GM10847 (cell line): ENCODE measurements around the gene NKX6-2.

Source experiments
- POLR2A ChIP-seq: IDR thresholded peaks from 2 replicates; pipeline ENCODE4 v1.6.1; 2011; ENCODE audit not compliant: insufficient read length; ENCODE audit errors: extremely low read depth

Gene NKX6-2

DNA sequence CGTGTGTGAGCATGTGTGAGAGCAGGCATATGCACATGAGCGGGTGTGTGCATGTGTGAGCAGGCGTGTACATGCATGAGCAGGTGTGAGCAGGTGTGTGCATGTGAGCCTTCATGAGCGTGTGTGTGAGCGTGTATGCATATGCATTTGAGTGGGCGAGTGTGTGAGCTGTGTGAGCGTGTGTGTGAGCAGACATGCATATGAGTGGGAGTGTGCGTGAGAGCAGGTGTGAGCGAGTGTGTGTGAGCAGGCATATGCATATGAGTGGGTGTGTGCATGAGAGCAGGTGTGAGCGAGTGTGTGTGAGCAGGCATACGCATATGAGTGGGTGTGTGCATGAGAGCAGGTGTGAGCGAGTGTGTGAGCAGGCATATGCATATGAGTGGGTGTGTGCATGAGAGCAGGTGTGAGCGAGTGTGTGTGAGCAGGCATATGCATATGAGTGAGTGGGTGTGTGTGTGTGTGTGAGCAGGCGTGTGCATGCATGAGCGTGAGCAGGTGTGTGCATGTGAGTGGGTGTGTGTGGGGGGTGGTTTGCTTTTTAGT lies 30.7 kb downstream of the NKX6-2 start:
- no peak for TF ChIP-seq POLR2A

DNA sequence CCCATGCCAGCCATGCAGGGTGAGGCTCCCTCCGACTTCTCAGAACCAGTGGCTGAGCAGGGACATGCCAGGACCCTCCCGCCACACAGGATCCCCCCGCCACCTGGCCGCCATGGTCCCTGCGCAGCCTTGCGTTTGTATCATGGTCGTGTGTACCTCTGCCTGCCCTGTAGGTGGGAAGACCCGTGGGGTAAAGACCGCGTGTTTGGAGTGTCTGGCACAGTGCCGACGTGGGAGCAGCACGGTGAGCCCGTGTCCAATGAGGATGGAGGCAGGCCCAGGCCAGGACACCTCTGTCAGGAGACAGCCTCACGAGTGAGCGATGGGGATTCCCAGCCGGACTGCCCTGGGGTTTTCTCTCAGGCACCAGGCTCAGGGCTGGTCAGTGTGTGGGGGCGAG lies 31.9 kb downstream of the NKX6-2 start:
- TF ChIP-seq POLR2A = no peak

DNA sequence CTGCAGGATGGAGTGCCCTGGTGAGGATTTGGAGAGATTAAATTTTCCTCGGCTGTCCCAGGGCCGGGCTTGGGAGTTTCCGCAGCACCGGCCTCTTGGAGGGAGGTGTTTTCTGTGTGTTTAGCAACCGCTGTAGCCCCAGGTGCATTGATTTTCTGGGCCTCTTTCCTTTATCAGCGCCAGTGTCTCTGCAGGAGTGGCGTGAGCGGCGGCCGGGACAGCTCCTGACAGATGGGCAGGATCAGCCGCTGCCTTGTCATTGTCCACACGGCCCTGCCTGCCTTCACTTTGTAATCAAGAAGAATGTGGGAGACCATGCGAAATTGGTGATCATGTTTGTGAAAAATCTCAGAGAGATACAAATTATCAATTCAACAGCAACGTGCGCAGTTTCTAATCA lies 32.4 kb downstream of the NKX6-2 start:
- TF ChIP-seq POLR2A = no peak

DNA sequence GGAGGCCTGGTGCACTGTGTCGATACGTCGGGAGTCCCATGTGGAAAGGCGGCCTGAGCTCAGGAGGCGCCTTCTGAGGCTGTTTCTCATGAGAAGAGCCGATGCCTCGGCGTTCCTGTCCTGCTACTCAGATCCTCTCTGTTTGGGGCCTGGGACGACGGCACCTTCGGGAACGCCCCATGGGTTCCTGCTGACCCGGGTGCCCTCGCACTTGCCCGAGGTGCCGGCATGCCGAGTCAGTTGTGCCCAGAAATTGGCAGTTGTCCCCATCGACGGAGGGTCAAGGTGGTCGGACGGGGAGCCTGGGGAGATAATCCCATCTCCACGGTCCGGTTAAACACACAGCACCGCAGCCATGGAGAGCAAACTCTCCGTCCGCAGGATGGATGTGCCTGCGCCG lies 33.0 kb downstream of the NKX6-2 start:
- TF ChIP-seq POLR2A = no peak

DNA sequence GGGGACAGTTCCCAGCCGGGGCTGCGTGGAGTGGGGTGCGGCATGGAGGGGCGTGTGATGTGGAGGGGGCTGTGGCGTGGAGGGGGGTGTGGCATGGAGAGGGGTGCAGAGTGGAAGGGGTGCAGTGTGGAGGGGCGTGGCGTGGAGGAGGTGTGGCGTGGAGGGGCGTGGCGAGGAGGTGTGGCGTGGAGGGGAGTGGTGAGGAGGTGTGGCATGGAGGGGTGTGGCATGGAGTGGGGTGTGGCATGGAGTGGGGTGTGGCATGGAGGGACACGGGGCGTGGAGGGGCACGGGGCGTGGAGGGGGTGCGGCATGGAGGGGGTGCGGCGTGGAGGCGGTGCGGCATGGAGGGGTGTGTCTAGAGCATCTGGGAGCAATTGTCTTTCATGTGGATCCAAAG lies 33.6 kb downstream of the NKX6-2 start:
- no peak for TF ChIP-seq POLR2A

DNA sequence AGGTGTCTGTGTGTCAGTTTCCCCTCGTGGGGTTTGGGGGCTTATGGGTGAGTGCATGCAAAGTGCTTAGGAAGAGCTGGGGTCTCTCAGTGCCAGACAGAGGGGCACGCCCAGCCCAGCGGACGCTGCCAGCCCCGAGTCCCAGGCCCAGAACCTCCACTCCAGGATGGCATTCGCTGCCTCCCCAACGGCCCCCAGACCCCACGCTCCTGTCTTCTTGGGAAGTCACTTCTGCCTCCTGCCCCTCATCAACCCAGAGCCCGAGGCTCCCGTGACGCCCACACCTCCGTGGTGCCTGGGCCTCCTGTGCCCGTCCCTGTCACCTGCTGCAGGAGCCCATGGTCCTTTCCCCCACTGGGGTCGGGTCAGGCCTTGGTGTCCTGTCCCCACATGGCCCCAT lies 35.0 kb downstream of the NKX6-2 start:
- no peak for TF ChIP-seq POLR2A

DNA sequence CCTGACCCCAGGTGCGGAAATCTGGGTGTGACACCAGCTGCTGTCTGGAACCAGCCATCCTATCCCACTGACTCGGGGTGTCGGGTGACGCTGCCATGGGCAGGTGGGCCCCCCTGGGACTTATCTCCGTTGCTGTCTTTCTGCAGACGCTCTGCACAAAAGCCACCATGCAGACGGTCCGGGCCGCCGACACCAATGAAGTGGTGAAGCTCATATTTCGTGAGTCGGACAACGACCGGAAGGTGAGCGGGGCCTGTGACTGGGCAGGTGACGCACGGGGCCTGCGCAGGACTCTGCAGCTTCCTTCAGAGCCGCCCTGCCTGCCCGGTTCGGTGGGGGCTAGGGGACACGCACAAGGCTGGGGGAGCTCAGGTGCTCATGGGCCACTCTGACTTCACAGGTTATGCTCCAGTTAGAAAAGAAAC lies 36.6 kb downstream of the NKX6-2 start:
- TF ChIP-seq POLR2A = no peak

DNA sequence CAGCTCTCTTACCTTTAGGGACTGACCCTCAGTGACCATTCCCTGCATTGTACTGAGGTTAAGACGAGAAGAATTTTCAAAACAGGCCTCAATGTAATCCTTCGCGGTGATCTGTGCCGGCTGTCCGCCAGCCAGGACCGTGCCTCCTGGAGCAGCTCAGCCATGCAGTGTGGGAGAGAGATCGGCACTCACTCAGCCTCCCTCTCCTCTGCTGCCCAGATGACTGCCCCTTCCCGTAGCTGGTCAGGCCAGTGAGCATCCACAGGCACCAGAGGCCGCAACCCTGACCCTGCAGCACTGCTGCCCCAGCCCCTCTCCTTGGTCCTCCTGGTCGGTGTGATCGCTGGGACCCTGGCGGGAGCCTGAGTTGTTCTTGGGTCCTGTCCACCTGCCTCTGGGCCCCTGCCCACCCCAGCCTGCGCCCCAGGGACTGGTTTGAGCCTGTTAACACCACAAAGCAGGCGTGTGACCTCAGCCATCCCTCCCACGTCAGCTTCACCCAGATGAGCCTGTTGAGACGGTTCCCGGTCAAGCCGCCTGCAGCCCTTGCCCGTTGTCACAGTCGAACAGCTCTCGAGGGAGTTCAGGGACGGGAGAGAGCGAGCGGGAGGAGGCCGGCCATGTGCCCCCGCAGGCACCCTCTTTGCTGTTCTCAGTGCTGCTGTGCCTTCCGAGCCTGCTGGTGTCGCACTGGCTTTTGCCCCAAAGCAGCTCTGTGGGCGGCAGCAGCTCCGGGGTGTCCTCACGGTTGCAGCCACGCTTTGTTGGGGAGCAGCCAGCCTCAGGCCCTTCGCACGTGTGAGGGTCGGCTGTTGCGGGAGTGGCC lies 37.2 kb downstream of the NKX6-2 start:
- no peak for TF ChIP-seq POLR2A

DNA sequence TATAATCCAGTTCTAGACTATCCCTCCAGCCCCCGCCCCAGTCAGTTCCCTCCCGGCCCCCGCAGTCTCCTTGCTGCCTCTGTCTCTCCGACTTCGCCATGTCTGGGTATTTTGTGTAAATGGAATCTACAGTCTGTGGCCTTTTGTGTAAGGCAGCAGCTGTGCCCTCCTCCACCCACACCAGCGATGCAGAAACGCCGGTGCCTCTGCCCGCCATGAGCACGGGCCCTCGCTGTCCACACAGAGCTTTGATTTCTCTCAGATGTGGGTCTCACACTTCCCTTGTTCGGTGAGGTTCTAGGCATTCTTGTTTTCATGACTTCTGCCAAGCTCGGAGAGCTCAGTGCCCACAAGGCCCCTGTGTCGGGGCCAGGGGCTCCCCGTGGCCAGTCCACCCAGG lies 37.8 kb downstream of the NKX6-2 start:
- TF ChIP-seq POLR2A = no peak

DNA sequence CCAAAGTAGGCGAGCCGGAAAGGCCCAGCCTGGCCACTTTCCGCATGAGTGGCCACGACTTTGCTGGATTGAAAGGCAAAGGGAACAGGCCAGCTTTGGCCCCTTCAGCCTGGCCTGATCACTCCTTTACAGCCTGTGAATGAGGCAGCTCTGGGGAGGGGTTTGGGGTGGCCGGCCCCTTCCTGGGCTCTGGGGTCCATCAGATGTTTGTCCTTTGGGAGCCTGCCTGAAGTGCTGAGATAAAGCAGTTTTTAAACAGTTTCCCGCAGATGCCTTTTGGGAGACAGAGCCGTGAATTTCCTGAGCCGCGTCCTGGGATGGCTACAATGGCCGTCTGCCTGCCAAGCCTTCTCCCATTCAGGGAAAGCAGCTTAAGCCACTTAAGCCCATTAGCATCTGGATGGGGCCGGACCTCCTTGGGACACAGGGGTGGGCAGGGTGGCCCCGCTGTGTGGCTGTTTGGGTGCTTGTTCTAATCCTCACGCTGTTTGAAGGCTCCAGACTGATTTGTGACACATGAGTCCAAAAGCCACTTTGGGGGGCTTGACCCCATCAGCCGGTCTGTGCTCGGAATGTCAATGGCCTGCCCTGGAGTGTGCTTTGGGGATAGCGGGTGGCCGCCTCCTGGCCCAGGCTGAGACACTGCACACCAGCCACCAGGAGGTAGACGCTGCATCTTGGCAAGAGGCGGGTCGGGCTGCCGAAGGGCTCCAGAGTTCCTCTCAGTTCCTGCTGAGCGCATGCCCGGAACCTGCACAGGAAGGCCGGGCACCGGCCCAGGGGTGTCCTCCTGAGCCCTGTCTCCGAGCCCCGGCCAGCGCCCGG lies 38.9 kb downstream of the NKX6-2 start:
- no peak for TF ChIP-seq POLR2A

DNA sequence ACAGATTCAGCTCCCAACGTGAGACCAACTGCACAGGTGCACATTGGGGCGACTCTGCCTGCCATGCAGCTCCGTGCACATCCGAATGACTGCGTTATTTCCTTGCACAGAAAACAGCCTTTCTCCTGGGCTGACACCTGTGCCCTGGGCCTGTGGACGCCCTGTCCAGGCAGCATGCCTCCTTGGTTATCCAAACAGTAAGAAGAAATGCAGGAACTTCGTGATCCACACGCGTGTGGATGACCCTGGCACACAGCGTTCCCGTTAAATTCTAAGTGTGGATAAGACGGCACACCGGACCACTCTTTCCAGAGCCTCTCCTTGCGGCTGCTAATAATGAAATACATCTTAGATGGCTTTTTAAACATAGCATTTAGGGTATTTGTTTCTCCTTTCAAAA lies 39.6 kb downstream of the NKX6-2 start:
- TF ChIP-seq POLR2A = no peak

DNA sequence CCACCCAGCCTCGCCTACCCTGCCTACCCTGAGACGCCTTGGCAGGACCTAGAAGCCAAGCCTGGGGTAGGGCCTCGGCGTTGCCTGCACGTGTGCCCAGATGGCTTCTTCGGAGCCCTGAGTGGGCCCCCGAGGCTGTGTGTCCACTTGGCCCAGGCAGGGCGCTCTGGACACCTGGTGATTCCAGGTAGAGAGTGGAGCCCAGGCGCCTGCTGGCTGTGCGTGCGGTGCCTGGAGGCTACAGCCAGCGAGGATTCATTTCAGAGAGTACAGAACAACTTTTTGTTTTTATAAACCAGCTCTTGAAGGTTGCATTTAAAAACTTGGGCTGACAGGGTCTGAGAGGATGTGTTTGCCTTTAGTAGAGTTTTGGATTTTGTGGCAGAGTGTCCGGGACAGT lies 40.0 kb downstream of the NKX6-2 start:
- TF ChIP-seq POLR2A = no peak

DNA sequence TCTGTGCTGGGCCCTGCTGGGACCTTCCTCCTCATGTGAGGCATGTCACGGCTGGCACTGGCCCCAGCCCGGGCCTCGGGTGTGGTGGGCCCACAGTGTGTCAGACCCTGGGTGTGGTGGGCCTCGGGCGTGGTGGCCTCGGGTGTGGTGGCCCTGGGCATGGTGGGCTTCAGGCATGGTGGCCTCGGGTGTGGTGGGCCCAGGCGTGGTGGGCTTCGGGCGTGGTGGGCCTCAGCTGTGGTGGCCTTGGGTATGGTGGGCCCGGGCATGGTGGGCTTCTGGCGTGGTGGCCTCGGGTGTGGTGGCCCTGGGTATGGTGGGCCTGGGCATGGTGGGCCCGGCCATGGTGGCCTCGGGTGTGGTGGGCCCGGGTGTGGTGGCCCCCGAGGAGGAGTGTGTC lies 40.4 kb downstream of the NKX6-2 start:
- no peak for TF ChIP-seq POLR2A

DNA sequence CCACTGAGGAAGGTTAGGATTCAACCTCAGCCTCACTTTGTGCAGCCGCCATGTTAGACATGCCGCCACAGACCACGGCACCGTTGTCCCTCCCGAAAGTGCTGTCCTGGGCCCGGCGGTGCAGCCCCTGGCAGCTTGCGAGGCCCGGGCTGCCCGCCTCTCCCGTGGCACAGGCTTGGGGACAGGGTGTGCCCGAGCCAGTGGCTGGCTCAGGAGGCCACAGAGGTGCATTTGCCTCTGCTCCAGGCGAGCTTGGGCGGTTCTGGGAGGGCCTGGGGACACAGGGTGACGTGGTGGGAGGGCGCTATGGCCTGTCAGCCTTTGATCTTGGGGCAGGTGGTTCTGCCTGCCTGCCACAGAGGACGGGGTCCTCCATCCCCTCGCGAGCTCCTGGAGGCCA lies 41.1 kb downstream of the NKX6-2 start:
- no peak for TF ChIP-seq POLR2A

DNA sequence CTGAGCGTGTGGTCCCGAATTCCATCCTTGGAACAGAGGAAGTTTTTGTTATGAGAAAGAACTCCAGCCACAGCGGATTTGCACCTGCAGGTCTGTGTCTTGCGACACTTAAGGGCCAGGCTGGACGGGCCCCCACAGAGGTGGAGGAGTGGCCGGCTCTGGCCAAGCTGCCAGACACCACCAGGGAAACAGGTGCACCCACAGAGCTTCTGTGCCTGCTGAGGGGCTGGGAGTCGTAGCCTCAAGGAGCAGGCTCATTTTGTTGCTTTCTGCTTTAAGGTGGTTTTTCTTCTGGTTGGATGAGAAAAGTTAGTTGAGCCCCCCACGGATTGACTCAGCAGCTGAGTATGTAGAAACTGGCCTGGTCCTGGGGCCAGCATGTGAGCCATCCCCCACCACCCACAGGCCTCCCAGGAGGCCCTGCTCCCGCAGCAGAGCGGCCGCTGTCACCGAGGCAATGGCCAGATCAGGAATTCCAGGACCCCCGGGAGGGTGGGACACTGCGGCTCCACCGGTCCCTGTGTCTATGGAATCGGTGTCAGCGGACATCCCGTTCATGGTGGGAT lies 41.9 kb downstream of the NKX6-2 start:
- no peak for TF ChIP-seq POLR2A

DNA sequence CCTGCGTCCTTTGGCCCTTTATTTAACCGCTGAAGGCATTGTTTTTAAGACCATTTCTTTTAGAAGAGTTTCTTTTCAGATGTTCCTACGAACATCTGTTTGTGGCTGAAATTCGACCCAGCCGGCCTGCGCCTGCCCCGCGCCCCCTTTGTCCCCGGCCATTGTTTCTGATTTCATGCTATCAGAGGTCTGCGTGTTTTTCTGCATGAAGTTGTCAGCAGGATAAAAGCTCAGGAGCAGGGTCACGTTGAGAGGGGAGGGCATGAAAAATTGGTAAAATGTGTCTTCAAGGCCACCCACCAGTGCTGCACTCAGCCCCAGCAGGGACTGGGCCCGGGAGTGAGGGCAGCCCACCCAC lies 43.1 kb downstream of the NKX6-2 start:
- TF ChIP-seq POLR2A = no peak

DNA sequence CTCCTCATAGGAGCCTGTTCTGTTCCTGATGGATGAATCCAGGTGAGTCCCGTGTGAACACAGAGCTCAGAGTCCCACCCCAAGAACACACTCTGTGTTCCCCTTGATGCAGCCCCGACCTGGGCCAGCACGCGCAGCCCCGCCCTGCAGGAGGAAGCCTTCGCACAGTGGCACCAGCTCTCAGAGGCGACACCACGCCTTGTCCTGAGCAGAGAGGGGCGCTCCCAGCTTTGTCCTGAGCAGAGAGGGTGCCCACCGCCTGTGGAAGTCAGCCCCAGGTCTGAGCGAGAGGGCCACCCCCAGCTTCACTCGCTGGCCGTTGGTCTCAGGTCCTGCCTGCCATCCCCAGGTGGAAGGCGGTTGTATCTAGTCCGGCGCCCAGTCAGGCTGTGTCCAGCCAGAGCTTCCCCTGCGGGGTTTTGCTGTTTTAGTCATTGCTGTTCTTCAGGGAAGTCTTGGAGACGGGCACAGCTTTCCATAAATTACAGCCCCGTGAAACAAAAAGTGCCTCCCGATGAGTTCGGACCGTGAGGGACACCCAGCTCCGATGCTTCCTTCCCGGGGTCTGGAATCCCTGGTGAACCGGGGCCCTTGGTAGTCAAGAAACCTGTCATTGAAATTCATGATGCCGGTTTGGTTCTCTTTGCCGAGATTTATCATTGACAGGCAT lies 43.6 kb downstream of the NKX6-2 start:
- no peak for TF ChIP-seq POLR2A
